IMR-90 (cell line): Measurements from ENCODE around the gene ECI2. TPM values are rescaled to one million over a fixed set of nuclear protein-coding genes. Genes with fewer than 3 reads are reported as not detected.

Source experiments
- ATAC-seq: fragments of 200-7000 bp; cut with Tn5 transposase; 2 replicates; pipeline ENCODE4 v1.9.1; 2020; ENCODE audit warnings: low read depth, mild to moderate bottlenecking, moderate library complexity
- BruUV-seq: library from RNA; stranded (reverse); fragments of 400-500 nt; replicated peaks from 2 replicates; lab custom pipeline; 2021; lab: Mats Ljungman, UMichigan
- CTCF ChIA-PET: fragments of 300-600 bp; formaldehyde crosslinking; extraction: SDS; loops from one replicate; lab custom pipeline; 2021; ENCODE audit warnings: antibody characterized with exemption; lab: Yijun Ruan, JAX
- POLR2A ChIA-PET: fragments of 300-600 bp; sonication (Branson Sonifier 250); formaldehyde crosslinking; loops from one replicate; lab custom pipeline; 2022; ENCODE audit warnings: antibody characterized with exemption; ENCODE audit not compliant: unreplicated experiment; lab: Charles Lee
- DNase-seq: peaks from one replicate; pipeline ENCODE4 v3.0.0; 2013
- H2AFZ ChIP-seq: replicated peaks from 2 replicates; pipeline ENCODE3; 2013; ENCODE audit warnings: low read length, mild to moderate bottlenecking; ENCODE audit not compliant: poor library complexity
- H2AK5ac ChIP-seq: 2 replicates; pipeline ENCODE4 v1.6.1; 2013; ENCODE audit warnings: low read depth, low read length, inconsistent platforms
- H2AK9ac ChIP-seq: replicated peaks from 2 replicates; pipeline ENCODE3; 2013; ENCODE audit warnings: mild to moderate bottlenecking, low read depth, low read length, moderate library complexity; ENCODE audit not compliant: poor library complexity
- H2BK120ac ChIP-seq: 2 replicates; pipeline ENCODE4 v1.6.1; 2013; ENCODE audit warnings: low read depth, low read length, inconsistent platforms
- H2BK15ac ChIP-seq: 3 replicates; pipeline ENCODE4 v1.6.1; 2013; ENCODE audit warnings: low read depth, low read length, inconsistent platforms
- H2BK20ac ChIP-seq: 2 replicates; pipeline ENCODE4 v1.6.1; 2013; ENCODE audit warnings: low read depth, mild to moderate bottlenecking, inconsistent platforms, low read length, moderate library complexity
- H2BK5ac ChIP-seq: 2 replicates; pipeline ENCODE4 v1.6.1; 2013; ENCODE audit warnings: mild to moderate bottlenecking, low read depth, low read length, inconsistent platforms; ENCODE audit not compliant: poor library complexity, severe bottlenecking
- H3K14ac ChIP-seq: replicated peaks from 2 replicates; pipeline ENCODE4 v1.6.1; 2013; ENCODE audit warnings: low read depth, low read length, inconsistent platforms
- H3K18ac ChIP-seq: 2 replicates; pipeline ENCODE4 v1.6.1; 2013; ENCODE audit warnings: low read depth, low read length, control low read depth
- H3K23ac ChIP-seq: 2 replicates; pipeline ENCODE4 v1.6.1; 2013; ENCODE audit warnings: low read depth, low read length, inconsistent platforms
- H3K27ac ChIP-seq: 2 replicates; pipeline ENCODE4 v1.5.1; 2013; ENCODE audit warnings: mild to moderate bottlenecking, control low read depth, low read length; ENCODE audit not compliant: insufficient read depth
- H3K27me3 ChIP-seq: 2 replicates; pipeline ENCODE4 v1.6.1; 2013; ENCODE audit warnings: low read length; ENCODE audit not compliant: control insufficient read depth, insufficient read depth
- H3K36me3 ChIP-seq: 2 replicates; pipeline ENCODE4 v1.6.1; 2013; ENCODE audit warnings: low read length, mixed read lengths; ENCODE audit not compliant: control insufficient read depth, insufficient read depth
- H3K4ac ChIP-seq: 2 replicates; pipeline ENCODE4 v1.6.1; 2013; ENCODE audit warnings: low read depth, low read length, inconsistent platforms
- H3K4me1 ChIP-seq: 2 replicates; pipeline ENCODE4 v1.6.1; 2013; ENCODE audit warnings: low read length, mixed read lengths; ENCODE audit not compliant: control insufficient read depth, insufficient read depth
- H3K4me2 ChIP-seq: 2 replicates; pipeline ENCODE4 v1.6.1; 2013; ENCODE audit warnings: low read depth, mild to moderate bottlenecking, control low read depth, low read length, moderate library complexity
- H3K4me3 ChIP-seq: 2 replicates; pipeline ENCODE4 v1.5.1; 2013; ENCODE audit warnings: low read depth, mild to moderate bottlenecking, control low read depth, low read length, moderate library complexity; ENCODE audit not compliant: insufficient read depth
- H3K56ac ChIP-seq: 2 replicates; pipeline ENCODE4 v1.6.1; 2013; ENCODE audit warnings: low read length, inconsistent platforms; ENCODE audit not compliant: insufficient read depth; ENCODE audit errors: extremely low read depth
- H3K79me1 ChIP-seq, 2 experiments: 2 replicates each; pipeline ENCODE4 v1.6.1; 2013; ENCODE audit warnings: low read length in 2 of 2, inconsistent platforms in 1 of 2, low read depth in 1 of 2
- H3K9ac ChIP-seq: 2 replicates; pipeline ENCODE4 v1.6.1; 2013; ENCODE audit warnings: low read depth, low read length, control low read depth
- H3K9me1 ChIP-seq: 2 replicates; pipeline ENCODE4 v1.6.1; 2013; ENCODE audit warnings: low read length, inconsistent platforms; ENCODE audit not compliant: insufficient read depth
- H3K9me3 ChIP-seq: 2 replicates; pipeline ENCODE4 v1.6.1; 2013; ENCODE audit warnings: low read length; ENCODE audit not compliant: control insufficient read depth, insufficient read depth
- H4K20me1 ChIP-seq: 2 replicates; pipeline ENCODE4 v1.6.1; 2013; ENCODE audit warnings: low read length, inconsistent platforms; ENCODE audit not compliant: insufficient read depth
- H4K5ac ChIP-seq: 2 replicates; pipeline ENCODE4 v1.6.1; 2013; ENCODE audit warnings: mild to moderate bottlenecking, low read depth, low read length, control low read depth
- H4K8ac ChIP-seq, 2 experiments: 2 replicates each; pipeline ENCODE4 v1.6.1; 2013; ENCODE audit warnings: low read depth in 2 of 2, low read length in 2 of 2, control low read depth in 1 of 2, inconsistent platforms in 1 of 2
- H4K91ac ChIP-seq: 2 replicates; pipeline ENCODE4 v1.6.1; 2013; ENCODE audit warnings: low read depth, low read length, inconsistent platforms; ENCODE audit not compliant: insufficient read depth
- CTCF ChIP-seq: conservative IDR thresholded peaks from 2 replicates; pipeline ENCODE4 v1.5.1; 2012; ENCODE audit warnings: mild to moderate bottlenecking, low read depth, low read length, improper control_type of control experiment
- NFE2L2 ChIP-seq: fragments of 150-350 bp; IDR thresholded peaks from 2 replicates; pipeline ENCODE4 v1.6.1; 2016; ENCODE audit warnings: low read depth, mild to moderate bottlenecking, low read length
- RAD21 ChIP-seq: IDR thresholded peaks from 2 replicates; pipeline ENCODE4 v1.6.1; 2012; ENCODE audit warnings: low read length, improper control_type of control experiment
- USF2 ChIP-seq: fragments of 150-350 bp; IDR thresholded peaks from 2 replicates; pipeline ENCODE4 v1.6.1; 2017; ENCODE audit warnings: mild to moderate bottlenecking, antibody characterized with exemption, low read length, low read depth
- WGBS, 2 experiments: methylation state at CpG; one replicate each; pipeline versions ENCODE4 v1.1.5 to v1.1.7; 2013; ENCODE audit warnings: missing lambda C conversion rate in 2 of 2; ENCODE audit not compliant: insufficient read length in 1 of 2; ENCODE audit errors: extremely low coverage in 2 of 2; 5-methylcytosine and 5-hydroxymethylcytosine counted together
- dilution Hi-C: fragments of 300-500 bp; cut with HindIII; formaldehyde crosslinking; loops from one replicate; pipeline ENCODE4 v1.14.3; 2018; ENCODE audit warnings: low sequenced_read_pairs; ENCODE audit not compliant: unreplicated experiment
- in situ Hi-C: fragments of 300-500 bp; cut with MboI; formaldehyde crosslinking; loops from 3 replicates; pipeline ENCODE4 v1.14.3; 2019; ENCODE audit warnings: low sequenced_read_pairs, inconsistent platforms, mixed read lengths
- intact Hi-C: fragments of 100-400 bp; cut with micrococcal nuclease; formaldehyde crosslinking; loops from 2 replicates; pipeline ENCODE4 v1.10.0; 2022
- polyA plus RNA-seq, 3 experiments: library from polyadenylated mRNA; depleted of rRNA; stranded (reverse); fragments of >200 nt; gene quantifications; 2 replicates each; pipeline ENCODE4 v1.2.3, GENCODE V29; 2012; ENCODE audit warnings: low replicate concordance in 1 of 3
- total RNA-seq: library from RNA; depleted of rRNA; stranded (reverse); fragments of >200 nt; gene quantifications from 2 replicates; pipeline ENCODE4 v1.2.3, GENCODE V29; 2012

Gene ECI2
- total and polyA plus RNA-seq, 2 of the 4 experiments (the other 2 are of a cell fraction): 64.1 to 152 TPM

- H3K27me3 ChIP-seq: peaks cover 3% of the 10 kb centered on the region
- CTCF ChIA-PET: no interaction called here
- POLR2A ChIA-PET: no interaction called here
- no peak for DNase-seq
- H3K36me3 ChIP-seq: no peaks in the 10 kb centered on the region
- no peak overlapping the region for H2AK5ac ChIP-seq
- no peak for ATAC-seq
- intact Hi-C loops (loop anchor here (5.0 kb wide), 1 partner anchor 321 kb away; the partner anchor contains the start of gene FAM50B), dilution Hi-C loops (no loop called here), in situ Hi-C loops (no loop called here)
- no peak overlapping the region for H2AK9ac ChIP-seq
- no peak overlapping the region for H2BK20ac ChIP-seq
- H3K56ac ChIP-seq: no peak overlapping the region
- H2BK5ac ChIP-seq: no peak overlapping the region
- no peak overlapping the region for H4K5ac ChIP-seq
- H4K20me1 ChIP-seq: no peaks in the 10 kb centered on the region
- no peak overlapping the region for H2BK120ac ChIP-seq
- no peak overlapping the region for H3K4me3 ChIP-seq
- H4K8ac ChIP-seq: no peak overlapping the region
- H3K9ac ChIP-seq: no peak overlapping the region
- no peaks in the 10 kb centered on the region for H3K79me1 ChIP-seq
- no CpG with 5 or more reads among the region's 1 CpG for WGBS, 2 experiments
- peaks cover 1% of the 10 kb centered on the region; the same call in 1 of the 2 replicates for H3K9me3 ChIP-seq
- H3K4me1 ChIP-seq: peaks cover 4% of the 10 kb centered on the region; the same call in 1 of the 2 replicates
- no TSS peak for BruUV-seq
- no peak overlapping the region for H3K18ac ChIP-seq
- H3K23ac ChIP-seq: no peak overlapping the region
- H2AFZ ChIP-seq: no peak overlapping the region
- no peak overlapping the region for H3K4me2 ChIP-seq
- H4K91ac ChIP-seq: no peak overlapping the region
- H3K27ac ChIP-seq: no peak overlapping the region
- TF ChIP-seq USF2 (no peak), RAD21 (no peak), NFE2L2 (no peak), CTCF (no peak)
- no peak overlapping the region for H2BK15ac ChIP-seq
- H3K14ac ChIP-seq: no peak overlapping the region
- no peak overlapping the region for H3K4ac ChIP-seq
- no peaks in the 10 kb centered on the region for H3K9me1 ChIP-seq
These were observed 32.5 kb upstream of the ECI2 start for GRCh38 chr6:4167833-4168232.
